ENCODE results near the gene SETX. TPM values are rescaled to one million over a fixed set of nuclear protein-coding genes. Genes with fewer than 3 reads are reported as not detected.

Gene SETX
- total RNA-seq, 2 donors from 2014 or later = 45.2 to 45.3 TPM

DNA sequence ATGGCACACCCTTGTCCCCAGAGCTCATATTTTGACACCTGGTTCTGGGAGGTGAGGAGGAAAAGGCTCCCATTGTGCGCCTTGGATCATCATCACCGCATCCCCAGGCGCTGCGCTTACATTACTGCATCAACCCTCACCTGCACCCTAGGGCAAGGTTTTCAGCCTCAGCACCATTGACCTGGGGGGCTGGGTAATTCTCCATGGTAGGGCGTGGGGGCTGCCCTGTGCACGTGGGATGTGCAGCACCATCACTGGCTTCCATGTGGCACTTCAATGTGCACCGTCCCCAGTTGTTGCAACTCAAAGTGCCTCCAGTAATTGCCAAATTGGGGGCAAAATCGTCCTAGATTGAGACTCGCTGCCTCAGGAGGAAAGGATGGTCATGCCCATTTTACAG is 109.3 kb downstream of the SETX start:
- DNase-seq (ENCODE audit: low spot score) = no peak
- intact Hi-C loops (cut with DNase I) = loop anchor here in 1 of 2 donors (5.0 kb wide), 1 partner anchor 483 kb away; no protein-coding TSS in a partner anchor

GRCh38 chr9:132244582-132245455 is 110.0 kb downstream of the SETX start:
- DNase-seq (ENCODE audit: low spot score) = no peak

GRCh38 chr9:132243156-132244074 is 111.4 kb downstream of the SETX start:
- intact Hi-C loops (cut with DNase I) = no loop called here
- no peak for DNase-seq (ENCODE audit: low spot score)

More at GRCh38 chr9:132244582-132245455, 110.0 kb downstream of the SETX start:
- intact Hi-C loops (cut with DNase I) = loop anchor here in 1 of 2 donors (5.0 kb wide), 1 partner anchor 483 kb away; no protein-coding TSS in a partner anchor

DNA sequence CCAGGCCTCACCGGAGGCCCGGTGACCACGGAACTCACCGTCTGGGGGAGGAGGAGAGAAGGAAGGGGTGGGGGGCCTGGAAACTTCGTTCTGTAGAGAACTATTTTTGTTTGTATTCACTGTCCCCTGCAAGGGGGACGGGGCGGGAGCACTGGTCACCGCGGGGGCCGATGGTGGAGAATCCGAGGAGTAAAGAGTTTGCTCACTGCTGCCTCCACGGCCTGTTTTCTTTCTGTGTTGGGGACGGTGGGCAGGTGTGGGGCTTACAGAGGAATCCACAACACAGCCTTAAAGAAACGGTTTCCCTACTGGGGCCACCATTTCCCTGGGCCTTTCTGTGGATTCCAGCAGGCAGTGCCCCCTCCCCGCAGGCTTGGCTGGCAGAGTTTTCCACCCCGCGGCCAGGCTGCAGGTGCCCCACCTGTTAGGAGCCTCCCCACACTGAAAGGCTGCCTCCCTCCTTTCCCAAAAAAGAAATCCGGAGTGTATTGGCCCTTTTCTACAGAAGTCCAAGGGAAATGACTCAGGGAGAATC is 112.1 kb downstream of the SETX start:
- DNase-seq (ENCODE audit: low spot score) = no peak
- intact Hi-C loops (cut with DNase I) = no loop called here

DNA sequence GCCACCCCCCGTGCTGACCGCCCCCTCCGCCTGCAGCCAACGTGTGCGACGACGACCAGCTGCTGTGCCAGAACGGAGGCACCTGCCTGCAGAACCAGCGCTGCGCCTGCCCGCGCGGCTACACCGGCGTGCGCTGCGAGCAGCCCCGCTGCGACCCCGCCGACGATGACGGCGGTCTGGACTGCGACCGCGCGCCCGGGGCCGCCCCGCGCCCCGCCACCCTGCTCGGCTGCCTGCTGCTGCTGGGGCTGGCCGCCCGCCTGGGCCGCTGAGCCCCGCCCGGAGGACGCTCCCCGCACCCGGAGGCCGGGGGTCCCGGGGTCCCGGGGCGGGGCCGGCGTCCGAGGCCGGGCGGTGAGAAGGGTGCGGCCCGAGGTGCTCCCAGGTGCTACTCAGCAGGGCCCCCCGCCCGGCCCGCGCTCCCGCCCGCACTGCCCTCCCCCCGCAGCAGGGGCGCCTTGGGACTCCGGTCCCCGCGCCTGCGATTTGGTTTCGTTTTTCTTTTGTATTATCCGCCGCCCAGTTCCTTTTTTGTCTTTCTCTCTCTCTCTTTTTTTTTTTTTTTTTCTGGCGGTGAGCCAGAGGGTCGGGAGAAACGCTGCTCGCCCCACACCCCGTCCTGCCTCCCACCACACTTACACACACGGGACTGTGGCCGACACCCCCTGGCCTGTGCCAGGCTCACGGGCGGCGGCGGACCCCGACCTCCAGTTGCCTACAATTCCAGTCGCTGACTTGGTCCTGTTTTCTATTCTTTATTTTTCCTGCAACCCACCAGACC is 112.8 kb downstream of the SETX start:
- peak; percentile 83 for DNase-seq (ENCODE audit: low spot score)
- intact Hi-C loops (cut with DNase I) = no loop called here

GRCh38 chr9:132241483-132241839 is 113.3 kb downstream of the SETX start:
- intact Hi-C loops (cut with DNase I) = no loop called here

DNA sequence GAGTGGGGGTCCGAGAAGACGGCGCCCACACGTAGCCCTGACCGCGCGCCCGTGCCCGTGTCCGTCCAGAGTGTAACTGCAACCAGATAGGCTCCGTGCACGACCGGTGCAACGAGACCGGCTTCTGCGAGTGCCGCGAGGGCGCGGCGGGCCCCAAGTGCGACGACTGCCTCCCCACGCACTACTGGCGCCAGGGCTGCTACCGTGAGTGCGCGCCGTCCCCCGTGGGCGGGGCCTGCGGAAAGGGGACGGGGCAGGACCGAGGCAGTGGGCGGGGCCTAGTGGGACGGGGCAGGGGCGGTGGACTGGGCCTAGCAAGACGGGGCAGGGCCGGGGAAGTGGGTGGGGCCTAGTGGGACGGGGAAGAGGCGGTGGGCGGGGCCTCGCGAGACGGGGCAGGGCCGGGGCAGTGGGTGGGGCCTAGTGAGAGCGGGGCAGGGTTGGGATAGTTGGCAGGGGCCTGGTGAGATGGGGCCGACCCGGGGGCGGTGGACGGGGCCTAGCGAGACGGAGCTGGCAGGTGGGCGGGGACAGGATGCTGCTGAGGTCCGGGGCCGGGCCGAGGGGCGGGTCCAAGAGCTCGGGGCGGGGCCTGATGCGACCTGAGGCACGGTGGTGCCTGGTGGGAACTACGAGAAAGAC is 113.8 kb downstream of the SETX start:
- intact Hi-C loops (cut with DNase I) = no loop called here

More at GRCh38 chr9:132241483-132241839, 113.3 kb downstream of the SETX start:
- DNase-seq (ENCODE audit: low spot score) = no peak

GRCh38 chr9:132239999-132240840 is 114.6 kb downstream of the SETX start:
- intact Hi-C loops (cut with DNase I) = loop anchor here (10.0 kb wide), 2 partner anchors 75 to 155 kb away; partner anchors contain the start of gene NTNG2 (in 1 of the 2)

More for the DNA sequence above, 113.8 kb downstream of the SETX start:
- peak; percentile 99 for DNase-seq (ENCODE audit: low spot score)

GRCh38 chr9:132239518-132239917 is 115.3 kb downstream of the SETX start:
- intact Hi-C loops (cut with DNase I) = loop anchor here (10.0 kb wide), 2 partner anchors 75 to 155 kb away; partner anchors contain the start of gene NTNG2 (in 1 of the 2)
- no peak for DNase-seq (ENCODE audit: low spot score)

More at GRCh38 chr9:132239999-132240840, 114.6 kb downstream of the SETX start:
- DNase-seq (ENCODE audit: low spot score) = no peak

DNA sequence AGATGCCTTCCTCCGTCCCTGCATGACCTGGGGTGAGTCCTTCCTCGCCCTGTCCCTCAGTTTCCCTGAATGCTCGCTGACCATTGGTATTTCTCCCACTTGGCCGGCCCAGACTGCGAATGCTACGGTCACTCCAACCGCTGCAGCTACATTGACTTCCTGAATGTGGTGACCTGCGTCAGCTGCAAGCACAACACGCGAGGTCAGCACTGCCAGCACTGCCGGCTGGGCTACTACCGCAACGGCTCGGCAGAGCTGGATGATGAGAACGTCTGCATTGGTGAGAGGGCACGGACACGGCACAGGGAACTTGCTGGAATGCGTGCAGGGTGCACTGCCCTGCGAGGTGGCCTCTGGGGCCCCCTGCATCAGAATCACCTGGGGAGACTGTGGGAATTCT is 115.8 kb downstream of the SETX start:
- DNase-seq (ENCODE audit: low spot score) = no peak
- intact Hi-C loops (cut with DNase I) = loop anchor here (10.0 kb wide), 2 partner anchors 74 to 154 kb away; partner anchors contain the start of gene NTNG2 (in 1 of the 2)

DNA sequence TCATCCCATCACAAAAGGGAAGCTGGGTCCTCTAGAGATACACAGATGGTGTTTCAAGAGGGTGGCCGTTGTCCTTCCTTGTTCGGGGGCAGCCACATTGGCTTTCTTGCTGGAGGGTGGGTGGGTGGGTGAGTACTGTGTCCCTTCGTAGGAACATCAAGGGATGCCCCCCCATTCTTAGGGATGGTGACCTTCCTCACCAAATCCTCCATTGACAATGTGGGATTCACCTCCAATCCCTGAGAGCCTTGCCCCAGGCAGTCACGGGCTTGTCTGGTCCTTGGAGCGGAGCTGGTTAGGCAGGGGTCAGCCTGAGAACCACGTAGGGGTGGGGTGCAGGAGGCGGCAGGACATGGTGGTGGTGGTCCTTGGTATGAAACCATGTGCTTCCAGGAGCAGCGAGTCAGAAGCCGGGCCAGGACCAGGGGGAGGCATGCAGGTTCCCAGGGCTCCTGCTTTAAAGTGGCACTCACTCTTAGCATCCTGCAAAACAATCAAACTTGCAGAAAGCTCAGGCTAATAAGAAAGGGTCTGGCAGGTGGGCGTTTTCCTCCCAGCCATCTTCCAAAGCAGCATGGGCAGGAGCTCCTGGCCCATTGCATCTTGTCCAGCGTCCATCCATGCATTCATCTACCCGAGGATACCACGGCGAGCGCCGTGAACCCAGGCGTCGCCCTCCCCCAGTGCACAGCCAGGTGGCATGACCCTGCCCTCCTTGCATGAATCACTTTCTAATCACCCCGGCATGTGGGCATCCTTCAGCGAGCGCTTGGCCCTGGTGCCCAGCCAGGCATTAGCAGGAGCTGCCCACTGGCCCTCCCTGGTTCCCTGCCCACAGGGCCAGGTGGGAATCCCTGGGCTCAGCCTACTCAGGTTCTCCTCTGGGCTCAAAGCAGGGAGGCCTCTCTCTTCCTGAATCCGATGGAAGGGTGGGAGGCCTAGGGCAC is 116.5 kb downstream of the SETX start:
- no peak for DNase-seq (ENCODE audit: low spot score)
- intact Hi-C loops (cut with DNase I) = loop anchor here (10.0 kb wide), 2 partner anchors 73 to 153 kb away; partner anchors contain the start of gene NTNG2 (in 1 of the 2)

DNA sequence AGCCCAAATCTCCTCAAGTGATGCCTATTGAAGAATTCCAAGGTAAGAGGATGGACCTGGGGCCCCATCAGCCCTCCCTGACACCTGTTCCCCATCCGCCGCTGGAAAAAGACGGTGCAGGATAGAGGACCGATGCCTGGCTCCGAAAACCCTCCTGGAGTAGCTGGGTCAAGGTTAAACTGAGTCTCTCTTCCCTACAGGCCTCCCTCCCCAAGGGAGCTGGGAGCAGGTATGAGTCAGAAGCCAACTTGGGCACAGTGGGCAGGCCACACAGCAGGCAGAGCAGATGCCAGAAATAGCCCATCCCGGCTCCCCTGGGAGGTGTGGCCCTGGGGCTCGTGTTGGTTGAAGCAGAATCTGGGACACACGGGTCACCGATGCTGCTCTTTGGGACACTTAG is 117.3 kb downstream of the SETX start:
- intact Hi-C loops (cut with DNase I) = loop anchor here (10.0 kb wide), 2 partner anchors 73 to 153 kb away; partner anchors contain the start of gene NTNG2 (in 1 of the 2)
- no peak for DNase-seq (ENCODE audit: low spot score)

DNA sequence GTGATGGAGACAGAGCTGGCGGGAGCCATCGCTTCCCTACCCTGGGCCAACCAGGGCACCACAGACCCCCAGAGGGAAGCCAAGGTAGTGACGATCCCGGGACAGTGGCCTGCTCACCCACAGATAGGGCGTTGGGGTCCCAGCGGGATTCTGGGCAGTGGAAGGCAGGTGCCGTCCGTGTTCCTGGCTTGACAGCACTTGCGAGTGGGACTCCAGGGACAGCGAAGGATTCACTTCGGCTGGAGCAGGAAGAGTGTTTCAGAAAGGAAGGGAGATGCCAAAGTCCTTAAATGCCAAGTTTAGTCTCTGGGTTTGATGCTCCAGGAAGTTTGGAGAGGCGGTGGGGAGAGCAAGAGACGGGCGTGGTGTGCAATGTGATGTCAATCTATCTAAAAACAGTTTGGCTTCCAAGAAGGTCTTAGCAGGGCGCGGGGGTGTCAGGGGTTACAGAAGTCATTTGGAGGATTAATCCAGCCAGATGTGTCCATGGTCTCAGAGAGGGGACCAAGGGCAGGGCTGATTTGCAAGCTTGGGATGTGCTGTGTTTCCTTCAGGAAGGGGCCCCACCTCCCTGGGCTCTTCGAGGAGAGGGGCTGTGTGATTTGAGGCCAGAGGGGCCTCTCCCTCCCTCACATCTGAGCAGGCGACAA is 118.0 kb downstream of the SETX start:
- intact Hi-C loops (cut with DNase I) = loop anchor here (10.0 kb wide), 2 partner anchors 72 to 152 kb away; partner anchors contain the start of gene NTNG2 (in 1 of the 2)
- DNase-seq (ENCODE audit: low spot score) = no peak

- DNase-seq (ENCODE audit: low spot score) = peak; percentile 91
- intact Hi-C loops (cut with DNase I) = loop anchor here (2.0 to 10.0 kb wide), 3 partner anchors 65 to 151 kb away; partner anchors contain the start of gene NTNG2 (in 1 of the 2)
These were observed 118.7 kb downstream of the SETX start for GRCh38 chr9:132235894-132236661.

Measured in posterior vena cava (tissue), 2 donors.